OCI-LY1 (cell line): ENCODE measurements around the gene NFIA.

Experiments
- H2AFZ ChIP-seq: fragments of 200-600 bp; sonication (generic), shearing (Covaris generic); 2 replicates; pipeline ENCODE4 v1.6.0; 2014; ENCODE audit warnings: antibody characterized with exemption, mild to moderate bottlenecking, low read length
- H3F3A ChIP-seq: fragments of 200-600 bp; sonication (generic), shearing (Covaris generic); 2 replicates; pipeline ENCODE4 v1.6.0; 2014; ENCODE audit warnings: mild to moderate bottlenecking, antibody characterized with exemption, low read length, moderate library complexity; ENCODE audit not compliant: insufficient read depth
- H3K27ac ChIP-seq: fragments of 200-600 bp; sonication (generic); 2 replicates; pipeline ENCODE4 v1.5.1; 2014; ENCODE audit warnings: low read length, mixed run types, mild to moderate bottlenecking, low read depth; ENCODE audit not compliant: poor library complexity, severe bottlenecking
- H3K27me3 ChIP-seq: fragments of 200-600 bp; sonication (generic); 2 replicates; pipeline ENCODE4 v1.6.0; 2014; ENCODE audit warnings: antibody characterized with exemption, mild to moderate bottlenecking, low read length, moderate library complexity; ENCODE audit not compliant: insufficient read depth
- H3K36me3 ChIP-seq: fragments of 200-600 bp; sonication (generic); 2 replicates; pipeline ENCODE4 v1.6.1; 2014; ENCODE audit warnings: mild to moderate bottlenecking, antibody characterized with exemption, low read length, moderate library complexity, mixed read lengths; ENCODE audit not compliant: insufficient read depth
- H3K4me1 ChIP-seq: fragments of 200-600 bp; sonication (generic); 2 replicates; pipeline ENCODE4 v1.5.1; 2014; ENCODE audit warnings: mild to moderate bottlenecking, low read length, moderate library complexity; ENCODE audit not compliant: insufficient read depth, severe bottlenecking
- H3K4me2 ChIP-seq: fragments of 200-600 bp; sonication (generic), shearing (Covaris generic); 2 replicates; pipeline ENCODE4 v1.6.1; 2014; ENCODE audit warnings: low read length
- H3K4me3 ChIP-seq: fragments of 200-600 bp; sonication (generic); 2 replicates; pipeline ENCODE4 v1.5.1; 2014; ENCODE audit warnings: low read length, low read depth, mild to moderate bottlenecking, mixed read lengths; ENCODE audit not compliant: poor library complexity, severe bottlenecking
- H3K79me2 ChIP-seq: fragments of 200-600 bp; shearing (Covaris generic); 2 replicates; pipeline ENCODE4 v1.6.1; 2016; ENCODE audit warnings: mixed run types, low read length, mixed read lengths; ENCODE audit not compliant: insufficient read depth
- H3K9ac ChIP-seq: fragments of 200-600 bp; sonication (generic), shearing (Covaris generic); 2 replicates; pipeline ENCODE4 v1.6.1; 2014; ENCODE audit warnings: mild to moderate bottlenecking, low read length, mixed read lengths
- H3K9me2 ChIP-seq: fragments of 200-600 bp; sonication (generic), shearing (Covaris generic); 2 replicates; pipeline ENCODE4 v1.6.1; 2014; ENCODE audit warnings: low read depth, mild to moderate bottlenecking, low read length, mixed read lengths
- H3K9me3 ChIP-seq: fragments of 200-600 bp; shearing (Covaris generic); 2 replicates; pipeline ENCODE4 v1.6.1; 2014; ENCODE audit warnings: low read length, mixed read lengths
- H4K20me1 ChIP-seq: fragments of 200-600 bp; sonication (generic), shearing (Covaris generic); 2 replicates; pipeline ENCODE4 v1.6.0; 2016; ENCODE audit warnings: mild to moderate bottlenecking, low read length; ENCODE audit not compliant: insufficient read depth
- EZH2 ChIP-seq: fragments of 200-600 bp; sonication (generic), shearing (Covaris generic); IDR thresholded peaks from 2 replicates; pipeline ENCODE4 v1.8.0; 2017; ENCODE audit warnings: borderline replicate concordance, mixed run types, mild to moderate bottlenecking, antibody characterized with exemption, low read length, moderate library complexity, mixed read lengths
- TF ChIP-seq, protein P1 (sequence below): fragments of 200-600 bp; sonication (generic), shearing (Covaris generic); IDR thresholded peaks from 2 replicates; pipeline ENCODE4 v1.5.1; 2017; ENCODE audit warnings: mild to moderate bottlenecking, antibody characterized with exemption, low read length, moderate library complexity, mixed read lengths

The NFIA gene

DNA sequence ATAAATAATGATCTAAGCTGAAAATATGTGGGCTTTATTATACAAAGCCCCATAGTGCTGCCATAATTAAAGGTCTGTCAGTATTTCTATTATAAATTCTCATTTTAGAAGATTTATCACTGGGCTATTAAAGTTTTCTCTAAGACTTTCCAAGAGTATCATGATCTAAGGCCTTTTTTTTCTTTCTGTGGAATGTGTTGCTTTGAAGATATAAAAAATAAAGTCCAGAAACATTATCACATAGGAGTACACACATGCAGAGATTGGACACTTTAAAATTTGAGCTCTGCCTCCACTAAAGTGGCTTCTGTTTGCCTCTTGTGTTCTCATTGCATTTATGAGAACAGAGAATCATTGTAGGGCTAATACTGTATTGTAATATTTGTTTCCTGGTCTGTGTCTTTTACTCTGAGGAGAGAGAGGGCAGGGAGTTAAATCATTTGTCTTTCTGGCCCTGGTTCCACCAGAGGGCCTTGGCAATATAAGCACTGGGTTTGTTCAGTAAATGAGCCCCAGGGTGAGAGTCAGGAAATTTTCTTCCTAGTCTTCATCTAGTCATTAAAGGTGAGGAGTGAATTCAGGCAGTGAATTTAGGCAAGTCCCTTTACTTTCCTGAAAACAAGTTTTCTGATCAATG is 70.2 kb downstream of the NFIA start:
- Histone ChIP-seq H3K9ac (no peak overlapping the region), H3K4me2 (no peak overlapping the region), H2AFZ (no peak overlapping the region), H3K9me2 (no peaks in the 10 kb centered on the region), H3K27me3 (no peaks in the 10 kb centered on the region), H3K9me3 (no peaks in the 10 kb centered on the region), H3K27ac (no peak overlapping the region), H3K79me2 (0 out of 2 replicates have a peak, but pooled peaks cover 5% of the 10 kb centered on the region), H4K20me1 (no peaks in the 10 kb centered on the region), H3K36me3 (no peaks in the 10 kb centered on the region), H3K4me3 (no peak overlapping the region), H3K4me1 (peaks cover 16% of the 10 kb centered on the region), H3F3A (no peaks in the 10 kb centered on the region)
- TF ChIP-seq, protein P1, sequence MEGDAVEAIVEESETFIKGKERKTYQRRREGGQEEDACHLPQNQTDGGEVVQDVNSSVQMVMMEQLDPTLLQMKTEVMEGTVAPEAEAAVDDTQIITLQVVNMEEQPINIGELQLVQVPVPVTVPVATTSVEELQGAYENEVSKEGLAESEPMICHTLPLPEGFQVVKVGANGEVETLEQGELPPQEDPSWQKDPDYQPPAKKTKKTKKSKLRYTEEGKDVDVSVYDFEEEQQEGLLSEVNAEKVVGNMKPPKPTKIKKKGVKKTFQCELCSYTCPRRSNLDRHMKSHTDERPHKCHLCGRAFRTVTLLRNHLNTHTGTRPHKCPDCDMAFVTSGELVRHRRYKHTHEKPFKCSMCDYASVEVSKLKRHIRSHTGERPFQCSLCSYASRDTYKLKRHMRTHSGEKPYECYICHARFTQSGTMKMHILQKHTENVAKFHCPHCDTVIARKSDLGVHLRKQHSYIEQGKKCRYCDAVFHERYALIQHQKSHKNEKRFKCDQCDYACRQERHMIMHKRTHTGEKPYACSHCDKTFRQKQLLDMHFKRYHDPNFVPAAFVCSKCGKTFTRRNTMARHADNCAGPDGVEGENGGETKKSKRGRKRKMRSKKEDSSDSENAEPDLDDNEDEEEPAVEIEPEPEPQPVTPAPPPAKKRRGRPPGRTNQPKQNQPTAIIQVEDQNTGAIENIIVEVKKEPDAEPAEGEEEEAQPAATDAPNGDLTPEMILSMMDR = no peak
- no peak for TF ChIP-seq EZH2

DNA sequence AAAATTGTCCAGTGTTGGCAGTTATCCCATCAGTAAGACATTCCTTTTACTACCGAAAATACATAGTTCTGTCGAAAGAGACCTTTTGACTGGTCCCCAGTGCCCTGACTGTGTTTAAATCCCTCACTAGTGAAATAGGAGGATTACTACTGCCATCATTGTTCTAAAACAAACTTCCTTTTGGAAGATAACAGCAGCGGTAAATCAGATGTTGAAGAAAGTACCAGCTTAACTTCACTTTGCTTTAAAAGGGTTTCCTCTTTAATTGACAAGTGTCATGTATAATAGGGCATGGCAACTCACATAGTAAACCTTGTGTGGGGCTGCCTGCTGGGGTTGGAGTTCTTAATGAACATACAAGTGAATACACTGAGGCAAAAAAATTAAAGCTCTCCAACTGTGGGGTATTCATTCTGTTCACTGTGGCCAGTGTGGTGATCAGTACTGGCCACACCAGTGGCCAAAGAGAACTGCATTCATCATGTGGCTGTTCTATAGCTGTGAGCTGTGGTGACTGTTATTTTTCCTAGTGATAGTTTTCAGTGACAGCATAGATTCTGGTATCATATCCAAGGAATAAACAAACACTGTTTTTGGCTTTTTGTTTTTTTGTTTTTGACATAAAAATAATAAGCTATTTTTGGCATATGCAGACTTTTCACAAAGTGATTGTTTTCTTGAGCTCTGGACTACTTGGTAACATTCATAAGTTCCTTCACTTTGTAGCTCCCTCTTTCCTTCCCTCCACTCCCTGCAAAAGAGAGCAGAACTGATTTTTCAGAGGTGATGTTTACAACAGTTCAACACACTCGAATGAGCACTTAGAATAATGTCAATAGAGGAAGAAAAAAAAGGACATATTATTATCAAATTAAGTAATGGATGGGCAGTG is 74.5 kb downstream of the NFIA start:
- H3K36me3 ChIP-seq = peaks cover 12% of the 10 kb centered on the region; the same call in 1 of the 2 replicates
- H3F3A ChIP-seq = no peaks in the 10 kb centered on the region
- H2AFZ ChIP-seq = no peak overlapping the region
- no peak overlapping the region for H3K4me3 ChIP-seq
- peaks cover 17% of the 10 kb centered on the region for H3K4me1 ChIP-seq
- H3K9ac ChIP-seq = no peak overlapping the region
- no peaks in the 10 kb centered on the region for H3K9me2 ChIP-seq
- TF ChIP-seq, protein P1 = no peak
- TF ChIP-seq EZH2 = no peak
- no peak overlapping the region for H3K4me2 ChIP-seq
- H3K9me3 ChIP-seq = no peaks in the 10 kb centered on the region
- no peak overlapping the region for H3K27ac ChIP-seq
- no peaks in the 10 kb centered on the region for H4K20me1 ChIP-seq
- H3K79me2 ChIP-seq = 0 out of 2 replicates have a peak, but pooled peaks cover 4% of the 10 kb centered on the region
- no peaks in the 10 kb centered on the region for H3K27me3 ChIP-seq

DNA sequence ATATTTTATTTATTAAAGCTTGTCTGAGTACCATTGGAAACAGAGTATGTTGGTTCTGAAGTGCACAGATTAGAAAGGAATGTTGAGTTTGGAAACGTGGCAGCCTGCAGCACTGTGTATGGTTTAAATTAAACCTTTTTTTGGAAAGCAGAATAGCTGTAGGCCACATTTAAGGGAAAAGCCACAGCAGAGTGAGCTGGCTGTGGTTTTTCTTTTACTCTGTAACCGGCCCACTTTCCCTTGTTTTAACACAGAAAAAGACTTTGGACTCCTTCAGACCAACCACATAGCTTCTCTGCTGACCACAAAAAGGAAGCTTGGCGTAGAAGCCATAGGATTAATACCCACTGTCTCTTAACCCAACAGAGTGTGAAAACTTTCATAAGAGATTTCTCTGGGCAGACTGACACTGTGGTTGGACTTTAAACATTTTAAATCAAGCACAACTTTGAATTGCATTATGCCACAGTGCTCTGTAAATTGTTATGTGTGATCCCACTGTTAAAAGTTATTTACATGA is 75.2 kb downstream of the NFIA start:
- Histone ChIP-seq H3K9ac (no peak overlapping the region), H3K27ac (no peak overlapping the region), H3K27me3 (no peaks in the 10 kb centered on the region), H2AFZ (no peak overlapping the region), H3K79me2 (no peaks in the 10 kb centered on the region), H3K9me2 (no peaks in the 10 kb centered on the region), H3K9me3 (no peaks in the 10 kb centered on the region), H3K36me3 (peaks cover 12% of the 10 kb centered on the region; the same call in 1 of the 2 replicates), H4K20me1 (no peaks in the 10 kb centered on the region), H3F3A (no peaks in the 10 kb centered on the region), H3K4me1 (peaks cover 17% of the 10 kb centered on the region), H3K4me2 (no peak overlapping the region), H3K4me3 (no peak overlapping the region)
- TF ChIP-seq EZH2 = no peak
- TF ChIP-seq, protein P1 = no peak
